Neural progenitor cell (in vitro differentiated cells): ENCODE measurements around the gene GLYATL1.

Experiments
- CTCF ChIP-seq: fragments of 200-600 bp; sonication (generic); IDR thresholded peaks from 2 replicates; pipeline ENCODE4 v1.5.1; 2017; ENCODE audit warnings: antibody characterized with exemption, mild to moderate bottlenecking
- EZH2phosphoT487 ChIP-seq: fragments of 200-600 bp; sonication (generic); IDR thresholded peaks from 2 replicates; pipeline ENCODE4 v1.6.1; 2017; ENCODE audit warnings: antibody characterized with exemption

GRCh38 chr11:58917159-58917783 lies 22.0 kb upstream of the GLYATL1 start:
- no peak for TF ChIP-seq CTCF
- TF ChIP-seq EZH2phosphoT487: no peak
